RWPE2 (cell line): ENCODE data around the gene DOHH.

ENCODE experiments used
- ATAC-seq: fragments of 200-7000 bp; cut with Tn5 transposase; 3 replicates; pipeline ENCODE4 v1.9.1; 2021; ENCODE audit warnings: low read depth
- DNase-seq: peaks from one replicate; pipeline ENCODE4 v3.0.0-alpha.2; 2020; ENCODE audit warnings: low spot score
- H3K27ac ChIP-seq: fragments of 450-650 bp; 2 replicates; pipeline ENCODE4 v1.5.1; 2017; ENCODE audit warnings: mild to moderate bottlenecking; ENCODE audit not compliant: poor library complexity, severe bottlenecking
- H3K27me3 ChIP-seq: fragments of 250-450 bp; sonication (Bioruptor Pico); 2 replicates; pipeline ENCODE4 v1.5.1; 2021; ENCODE audit warnings: mild to moderate bottlenecking, moderate library complexity; ENCODE audit not compliant: insufficient read depth, poor library complexity, severe bottlenecking
- H3K36me3 ChIP-seq: fragments of 250-450 bp; sonication (Bioruptor Pico); 2 replicates; pipeline ENCODE4 v1.5.1; 2020; ENCODE audit warnings: low read depth, mild to moderate bottlenecking, moderate library complexity
- H3K4me1 ChIP-seq: fragments of 250-450 bp; sonication (Bioruptor Pico); 2 replicates; pipeline ENCODE4 v1.5.1; 2021; ENCODE audit warnings: mild to moderate bottlenecking, moderate library complexity; ENCODE audit not compliant: insufficient read depth, poor library complexity, severe bottlenecking
- H3K4me3 ChIP-seq: fragments of 250-450 bp; sonication (Bioruptor Pico); 2 replicates; pipeline ENCODE4 v1.5.1; 2021; ENCODE audit warnings: mild to moderate bottlenecking, moderate library complexity; ENCODE audit not compliant: severe bottlenecking
- H3K9me3 ChIP-seq: fragments of 250-450 bp; sonication (Bioruptor Pico); 2 replicates; pipeline ENCODE4 v1.5.1; 2021; ENCODE audit warnings: mild to moderate bottlenecking, moderate library complexity; ENCODE audit not compliant: severe bottlenecking
- TF ChIP-seq, protein P1 (sequence below): fragments of 450-650 bp; IDR thresholded peaks from one replicate; pipeline ENCODE4 v1.5.1; 2017; ENCODE audit warnings: mild to moderate bottlenecking, moderate library complexity; ENCODE audit not compliant: poor library complexity, severe bottlenecking

DOHH gene

DNA sequence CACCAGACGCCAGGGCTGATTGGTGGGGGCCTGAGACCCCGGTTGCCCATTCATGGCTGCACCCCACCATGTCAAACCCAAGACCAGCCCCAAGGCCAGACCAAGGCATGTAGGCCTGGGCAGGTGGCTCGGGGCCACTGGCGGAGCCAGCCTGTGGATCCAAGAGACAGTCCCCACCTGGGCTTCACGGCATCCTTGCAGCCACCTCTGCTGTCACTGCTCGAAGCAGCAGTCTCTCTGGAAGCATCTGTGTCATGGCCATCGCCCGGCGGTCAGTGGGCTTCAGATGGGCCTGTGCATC lies 34.7 kb upstream of the DOHH start:
- no peak overlapping the region for H3K4me3 ChIP-seq
- TF ChIP-seq, protein P1, sequence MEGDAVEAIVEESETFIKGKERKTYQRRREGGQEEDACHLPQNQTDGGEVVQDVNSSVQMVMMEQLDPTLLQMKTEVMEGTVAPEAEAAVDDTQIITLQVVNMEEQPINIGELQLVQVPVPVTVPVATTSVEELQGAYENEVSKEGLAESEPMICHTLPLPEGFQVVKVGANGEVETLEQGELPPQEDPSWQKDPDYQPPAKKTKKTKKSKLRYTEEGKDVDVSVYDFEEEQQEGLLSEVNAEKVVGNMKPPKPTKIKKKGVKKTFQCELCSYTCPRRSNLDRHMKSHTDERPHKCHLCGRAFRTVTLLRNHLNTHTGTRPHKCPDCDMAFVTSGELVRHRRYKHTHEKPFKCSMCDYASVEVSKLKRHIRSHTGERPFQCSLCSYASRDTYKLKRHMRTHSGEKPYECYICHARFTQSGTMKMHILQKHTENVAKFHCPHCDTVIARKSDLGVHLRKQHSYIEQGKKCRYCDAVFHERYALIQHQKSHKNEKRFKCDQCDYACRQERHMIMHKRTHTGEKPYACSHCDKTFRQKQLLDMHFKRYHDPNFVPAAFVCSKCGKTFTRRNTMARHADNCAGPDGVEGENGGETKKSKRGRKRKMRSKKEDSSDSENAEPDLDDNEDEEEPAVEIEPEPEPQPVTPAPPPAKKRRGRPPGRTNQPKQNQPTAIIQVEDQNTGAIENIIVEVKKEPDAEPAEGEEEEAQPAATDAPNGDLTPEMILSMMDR = no peak
- ATAC-seq (no peak), DNase-seq (no peak)
- no peaks in the 10 kb centered on the region for H3K4me1 ChIP-seq
- H3K27ac ChIP-seq = no peak overlapping the region
- no peaks in the 10 kb centered on the region for H3K9me3 ChIP-seq
- no peaks in the 10 kb centered on the region for H3K27me3 ChIP-seq
- H3K36me3 ChIP-seq = peaks cover 33% of the 10 kb centered on the region

DNA sequence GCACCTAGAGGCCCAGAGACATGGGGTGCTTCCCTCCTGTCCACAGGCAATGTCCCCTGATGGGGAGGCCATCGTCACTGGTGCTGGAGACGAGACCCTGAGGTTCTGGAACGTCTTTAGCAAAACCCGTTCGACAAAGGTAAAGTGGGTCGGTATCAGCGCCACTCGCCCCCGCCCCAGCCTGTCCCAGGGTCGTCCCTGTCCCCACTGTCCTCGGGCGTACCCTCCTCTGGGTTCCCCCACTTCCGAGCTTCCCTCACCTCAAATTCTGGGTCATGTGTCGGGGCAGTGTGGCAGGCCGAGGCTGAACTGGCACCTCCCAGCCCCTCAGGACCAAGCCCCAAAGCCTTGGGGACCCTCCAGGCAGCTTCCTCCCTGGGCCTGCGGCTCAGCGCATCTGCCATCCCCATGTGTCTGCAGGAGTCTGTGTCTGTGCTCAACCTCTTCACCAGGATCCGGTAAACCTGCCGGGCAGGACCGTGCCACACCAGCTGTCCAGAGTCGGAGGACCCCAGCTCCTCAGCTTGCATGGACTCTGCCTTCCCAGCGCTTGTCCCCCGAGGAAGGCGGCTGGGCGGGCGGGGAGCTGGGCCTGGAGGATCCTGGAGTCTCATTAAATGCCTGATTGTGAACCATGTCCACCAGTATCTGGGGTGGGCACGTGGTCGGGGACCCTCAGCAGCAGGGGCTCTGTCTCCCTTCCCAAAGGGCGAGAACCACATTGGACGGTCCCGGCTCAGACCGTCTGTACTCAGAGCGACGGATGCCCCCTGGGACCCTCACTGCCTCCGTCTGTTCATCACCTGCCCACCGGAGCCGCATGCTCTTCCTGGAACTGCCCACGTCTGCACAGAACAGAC lies 34.1 kb upstream of the DOHH start:
- Histone ChIP-seq H3K27me3 (no peaks in the 10 kb centered on the region), H3K4me1 (no peaks in the 10 kb centered on the region), H3K36me3 (peaks cover 31% of the 10 kb centered on the region), H3K4me3 (no peak overlapping the region), H3K27ac (no peak overlapping the region), H3K9me3 (no peaks in the 10 kb centered on the region)
- ATAC-seq (no peak), DNase-seq (no peak)
- TF ChIP-seq, protein P1 = no peak

- H3K4me1 ChIP-seq = no peaks in the 10 kb centered on the region
- ATAC-seq (no peak), DNase-seq (no peak)
- TF ChIP-seq, protein P1 = no peak
- H3K36me3 ChIP-seq = peaks cover 28% of the 10 kb centered on the region
- no peak overlapping the region for H3K4me3 ChIP-seq
- no peaks in the 10 kb centered on the region for H3K27me3 ChIP-seq
- no peak overlapping the region for H3K27ac ChIP-seq
- no peaks in the 10 kb centered on the region for H3K9me3 ChIP-seq
Observed at GRCh38 chr19:3533563-3534216, 33.2 kb upstream of the DOHH start.

DNA sequence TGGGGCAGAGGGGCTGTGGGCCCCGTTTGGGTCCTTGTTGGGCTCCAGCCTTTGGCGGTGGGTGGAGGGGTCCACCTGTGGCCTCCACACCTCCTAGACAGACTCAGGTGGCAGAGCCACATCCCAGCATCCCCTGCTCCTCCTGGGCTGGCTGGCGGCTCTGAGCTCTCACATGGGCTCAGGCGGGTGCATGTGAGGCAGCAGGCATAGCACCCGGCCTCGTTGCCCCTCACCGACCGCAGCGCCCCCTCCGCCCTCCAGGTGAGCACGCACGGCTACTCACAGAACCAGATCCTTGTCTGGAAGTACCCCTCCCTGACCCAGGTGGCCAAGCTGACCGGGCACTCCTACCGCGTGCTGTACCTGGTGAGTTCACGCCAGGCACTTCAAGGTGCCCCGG lies 32.6 kb upstream of the DOHH start:
- Histone ChIP-seq H3K4me3 (no peak overlapping the region), H3K4me1 (no peaks in the 10 kb centered on the region), H3K9me3 (no peaks in the 10 kb centered on the region), H3K27me3 (no peaks in the 10 kb centered on the region), H3K27ac (no peak overlapping the region), H3K36me3 (peaks cover 28% of the 10 kb centered on the region)
- no peak for DNase-seq
- no peak for ATAC-seq
- TF ChIP-seq, protein P1 = no peak
